ENCODE measurements around the gene PCGF3. TPM values are rescaled to one million over a fixed set of nuclear protein-coding genes. Genes with fewer than 3 reads are reported as not detected.

PCGF3 gene
- total RNA-seq, 1 experiment from 2014 or later, result 31.5 TPM

- POLR2A ChIA-PET (ENCODE audit: unreplicated experiment), result no interaction called here
- no peak for TF ChIP-seq EZH2 (IDR thresholded peaks at IDR 0.05; ENCODE audit: low read length, unreplicated experiment)
- TF ChIP-seq EZH2phosphoT487 (IDR thresholded peaks at IDR 0.05; ENCODE audit: borderline replicate concordance, low read length), result no peak
- no peak for TF ChIP-seq CTCF (conservative IDR thresholded peaks at IDR 0.05; ENCODE audit: low read depth, low read length)
- no peak overlapping the region for H3K9ac ChIP-seq (ENCODE audit: low read length)
Measured at GRCh38 chr4:663438-664428, 41.9 kb upstream of the PCGF3 start.

GRCh38 chr4:664713-665231 is 40.9 kb upstream of the PCGF3 start:
- Histone ChIP-seq H3K27me3 (ENCODE audit: low read length) (no peaks in the 10 kb centered on the region), H3K36me3 (ENCODE audit: low read depth, low read length) (no peaks in the 10 kb centered on the region), H3K4me3 (ENCODE audit: low read length) (no peak overlapping the region), H4K20me1 (ENCODE audit: low read length) (no peaks in the 10 kb centered on the region), H3K79me2 (ENCODE audit: low read length) (no peaks in the 10 kb centered on the region), H3K4me2 (ENCODE audit: low read length) (no peak overlapping the region), H3K9me3 (ENCODE audit: low read length) (no peaks in the 10 kb centered on the region), H3K27ac (ENCODE audit: low read length) (no peak overlapping the region), H2AFZ (ENCODE audit: low read length) (no peak overlapping the region), H3K9ac (ENCODE audit: low read length) (no peak overlapping the region), H3F3A (ENCODE audit: low read length, unreplicated experiment) (no peaks in the 10 kb centered on the region), H3K4me1 (ENCODE audit: insufficient read depth, low read length) (no peaks in the 10 kb centered on the region), H3K9me2 (replicated peaks; ENCODE audit: low read length) (no peaks in the 10 kb centered on the region)
- BruUV-seq (replicated peaks), result no TSS peak
- TF ChIP-seq CTCF (conservative IDR thresholded peaks at IDR 0.05; ENCODE audit: low read depth, low read length) (no peak), EZH2 (IDR thresholded peaks at IDR 0.05; ENCODE audit: low read length, unreplicated experiment) (no peak), EZH2phosphoT487 (IDR thresholded peaks at IDR 0.05; ENCODE audit: borderline replicate concordance, low read length) (no peak)
- ATAC-seq (no peak), DNase-seq (no peak)
- intact Hi-C loops (cut with micrococcal nuclease), result no loop called here
- ChIA-PET POLR2A (ENCODE audit: unreplicated experiment) (no interaction called here), CTCF (no interaction called here)

More at GRCh38 chr4:663438-664428, 41.9 kb upstream of the PCGF3 start:
- H3K4me3 ChIP-seq (ENCODE audit: low read length), result no peak overlapping the region
- no peaks in the 10 kb centered on the region for H3K36me3 ChIP-seq (ENCODE audit: low read depth, low read length)
- H4K20me1 ChIP-seq (ENCODE audit: low read length), result no peaks in the 10 kb centered on the region
- ATAC-seq, result no peak
- H3K4me2 ChIP-seq (ENCODE audit: low read length), result no peak overlapping the region
- H3K27me3 ChIP-seq (ENCODE audit: low read length), result no peaks in the 10 kb centered on the region
- H3K4me1 ChIP-seq (ENCODE audit: insufficient read depth, low read length), result no peaks in the 10 kb centered on the region
- no peaks in the 10 kb centered on the region for H3K9me2 ChIP-seq (replicated peaks; ENCODE audit: low read length)
- intact Hi-C loops (cut with micrococcal nuclease), result no loop called here
- no peak overlapping the region for H2AFZ ChIP-seq (ENCODE audit: low read length)
- H3K79me2 ChIP-seq (ENCODE audit: low read length), result no peaks in the 10 kb centered on the region
- DNase-seq, result no peak
- H3K9me3 ChIP-seq (ENCODE audit: low read length), result no peaks in the 10 kb centered on the region
- BruUV-seq (replicated peaks), result no TSS peak
- CTCF ChIA-PET, result no interaction called here
- H3F3A ChIP-seq (ENCODE audit: low read length, unreplicated experiment), result no peaks in the 10 kb centered on the region
- H3K27ac ChIP-seq (ENCODE audit: low read length), result no peak overlapping the region

GRCh38 chr4:665381-665750 is 40.3 kb upstream of the PCGF3 start:
- intact Hi-C loops (cut with micrococcal nuclease), result no loop called here
- Histone ChIP-seq H3F3A (ENCODE audit: low read length, unreplicated experiment) (no peaks in the 10 kb centered on the region), H3K27ac (ENCODE audit: low read length) (no peak overlapping the region), H3K9me3 (ENCODE audit: low read length) (no peaks in the 10 kb centered on the region), H2AFZ (ENCODE audit: low read length) (no peak overlapping the region), H3K9ac (ENCODE audit: low read length) (no peak overlapping the region), H3K27me3 (ENCODE audit: low read length) (no peaks in the 10 kb centered on the region), H4K20me1 (ENCODE audit: low read length) (no peaks in the 10 kb centered on the region), H3K9me2 (replicated peaks; ENCODE audit: low read length) (no peaks in the 10 kb centered on the region), H3K79me2 (ENCODE audit: low read length) (no peaks in the 10 kb centered on the region), H3K4me3 (ENCODE audit: low read length) (no peak overlapping the region), H3K36me3 (ENCODE audit: low read depth, low read length) (no peaks in the 10 kb centered on the region), H3K4me1 (ENCODE audit: insufficient read depth, low read length) (no peaks in the 10 kb centered on the region), H3K4me2 (ENCODE audit: low read length) (no peak overlapping the region)
- TF ChIP-seq EZH2phosphoT487 (IDR thresholded peaks at IDR 0.05; ENCODE audit: borderline replicate concordance, low read length) (no peak), CTCF (conservative IDR thresholded peaks at IDR 0.05; ENCODE audit: low read depth, low read length) (no peak), EZH2 (IDR thresholded peaks at IDR 0.05; ENCODE audit: low read length, unreplicated experiment) (no peak)
- DNase-seq (no peak), ATAC-seq (no peak)
- ChIA-PET POLR2A (ENCODE audit: unreplicated experiment) (no interaction called here), CTCF (no interaction called here)
- no TSS peak for BruUV-seq (replicated peaks)
